Stimulated activated CD4-positive, alpha-beta T cell treated with anti-CD3 and anti-CD28 coated beads, Interleukin-15, amount 100 ng/mL, for 24 hours (primary cell): ENCODE results near the gene C15orf39.

Experiments used
- DNase-seq: peaks from one replicate; pipeline ENCODE4 v3.0.0-alpha.2; 2020

The C15orf39 gene

DNA sequence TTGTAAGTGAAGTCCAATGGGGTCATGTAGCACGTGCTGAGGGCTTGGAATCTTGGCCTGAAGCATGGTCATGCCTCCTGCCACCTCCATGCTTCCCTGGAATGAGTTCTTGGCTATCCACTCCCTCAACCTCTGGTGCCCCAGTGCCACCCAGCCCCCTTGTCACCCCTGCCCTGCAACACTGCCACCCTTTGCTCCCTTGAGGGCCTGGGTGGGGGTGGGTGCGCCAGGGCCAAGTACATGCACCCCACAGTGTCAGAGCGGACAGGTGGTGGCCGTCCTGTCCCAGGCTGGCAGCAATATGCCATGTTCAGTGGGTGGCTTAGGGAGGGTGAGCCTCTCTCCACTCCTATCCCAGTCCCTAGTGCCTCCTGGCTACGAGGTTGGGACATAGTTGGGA is 27.6 kb upstream of the C15orf39 start:
- DNase-seq, result no peak

DNA sequence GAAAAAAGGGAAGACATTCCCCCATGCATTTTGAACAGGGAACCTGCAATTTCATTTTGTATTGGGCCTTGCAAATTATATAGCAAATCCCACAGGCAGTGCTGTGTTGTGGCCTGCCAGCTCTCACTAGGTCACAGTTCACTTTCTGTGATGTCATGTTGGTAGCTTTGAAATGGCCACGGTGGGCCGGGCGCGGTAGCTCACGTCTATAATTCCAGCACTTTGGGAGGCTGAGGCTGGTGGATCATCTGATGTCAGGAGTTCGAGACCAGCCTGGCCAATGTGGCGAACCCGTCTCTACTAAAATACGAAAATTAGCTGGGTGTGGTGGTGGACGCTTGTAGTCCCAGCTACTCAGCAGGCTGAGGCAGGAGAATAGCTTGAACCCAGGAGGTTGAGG is 27.0 kb upstream of the C15orf39 start:
- no peak for DNase-seq

DNA sequence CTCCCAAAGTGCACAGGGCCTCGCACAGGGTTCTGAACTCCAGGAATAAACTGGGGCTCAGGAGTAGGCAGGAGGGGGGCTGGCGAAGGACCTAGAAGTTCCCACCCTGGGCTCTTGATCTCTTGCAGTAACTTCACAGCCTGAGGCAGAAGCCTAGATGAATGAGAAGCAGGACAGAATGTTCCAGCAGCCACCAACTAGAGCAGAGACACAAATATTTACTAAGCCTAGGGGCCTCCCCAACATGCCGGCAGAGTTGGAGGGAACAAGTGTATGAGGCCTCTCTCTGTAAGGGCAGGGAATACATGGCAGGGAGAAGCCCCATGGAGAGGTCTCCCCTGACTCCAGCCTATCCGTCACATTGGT is 25.3 kb upstream of the C15orf39 start:
- DNase-seq, result no peak

DNA sequence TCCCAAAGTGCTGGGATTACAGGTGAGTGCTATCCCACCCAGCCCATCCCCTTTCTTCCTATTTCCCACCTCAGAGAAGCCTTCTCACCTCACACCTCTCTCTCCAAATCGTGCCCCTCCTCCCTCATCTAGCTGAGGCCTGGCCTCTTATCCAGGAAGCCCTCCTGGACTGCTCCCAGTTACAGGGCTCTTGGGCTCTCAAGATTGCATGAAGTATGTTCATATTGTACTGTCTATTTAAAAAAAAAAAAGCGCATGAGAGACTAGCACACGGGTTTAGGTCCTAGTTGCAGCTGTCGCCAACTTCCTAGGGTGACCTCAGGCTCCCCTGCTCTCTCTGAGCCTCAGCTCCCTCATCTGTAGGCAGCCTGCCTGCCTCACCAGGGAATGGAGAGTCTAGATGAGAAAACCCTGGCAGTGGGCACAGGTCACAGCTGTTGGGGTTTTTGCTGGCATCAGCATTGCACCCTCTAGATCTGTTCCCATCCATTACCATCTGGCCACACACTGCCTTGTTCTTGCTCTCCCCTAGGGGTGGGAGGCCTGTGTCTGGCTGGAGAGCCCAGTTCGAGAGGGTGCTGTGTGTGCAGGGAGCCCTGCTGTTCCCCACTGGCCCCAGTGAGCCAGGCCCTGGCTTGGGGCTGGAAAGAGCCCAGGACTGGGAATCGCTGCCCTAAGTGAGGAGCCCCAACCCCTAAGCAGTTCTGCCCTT is 24.2 kb upstream of the C15orf39 start:
- no peak for DNase-seq

DNA sequence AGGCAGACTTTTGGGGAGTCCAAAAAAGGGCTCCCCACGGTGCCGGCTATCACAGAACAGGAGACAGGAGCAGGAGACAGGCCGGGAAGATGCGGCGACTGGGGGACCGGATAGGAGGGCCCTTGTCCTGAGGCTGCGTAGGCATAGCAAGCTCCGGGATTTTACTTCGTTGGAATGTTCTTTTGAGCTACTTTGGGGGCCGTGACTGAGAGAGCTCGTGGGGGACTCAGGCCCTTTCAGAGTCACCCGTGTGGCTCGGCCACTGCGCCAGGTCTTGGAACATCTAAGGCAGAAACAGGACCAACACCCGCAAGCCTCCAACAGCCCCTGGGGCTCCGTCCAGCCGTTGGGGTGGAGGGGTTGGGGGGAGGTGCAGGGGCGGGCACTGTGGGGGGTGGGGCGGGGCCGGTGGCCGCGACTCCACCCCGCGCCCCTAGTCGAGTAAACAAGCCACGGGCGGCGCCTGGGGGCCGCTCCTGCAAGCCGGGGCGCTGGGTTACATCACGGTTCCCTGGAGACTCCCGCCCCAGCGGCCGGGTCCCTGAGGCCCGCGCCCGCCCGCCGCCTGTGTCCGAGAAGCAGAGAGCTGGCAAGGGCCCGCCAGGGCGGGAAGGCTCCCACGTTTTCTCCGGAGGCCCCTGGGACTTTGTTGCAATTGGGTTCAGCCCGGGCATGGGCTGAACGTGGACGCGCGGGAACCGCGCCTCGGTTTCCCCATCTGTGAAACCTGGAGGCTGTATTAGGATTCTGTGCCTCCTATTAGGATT is 23.3 kb upstream of the C15orf39 start:
- DNase-seq, result peak; percentile 15

DNA sequence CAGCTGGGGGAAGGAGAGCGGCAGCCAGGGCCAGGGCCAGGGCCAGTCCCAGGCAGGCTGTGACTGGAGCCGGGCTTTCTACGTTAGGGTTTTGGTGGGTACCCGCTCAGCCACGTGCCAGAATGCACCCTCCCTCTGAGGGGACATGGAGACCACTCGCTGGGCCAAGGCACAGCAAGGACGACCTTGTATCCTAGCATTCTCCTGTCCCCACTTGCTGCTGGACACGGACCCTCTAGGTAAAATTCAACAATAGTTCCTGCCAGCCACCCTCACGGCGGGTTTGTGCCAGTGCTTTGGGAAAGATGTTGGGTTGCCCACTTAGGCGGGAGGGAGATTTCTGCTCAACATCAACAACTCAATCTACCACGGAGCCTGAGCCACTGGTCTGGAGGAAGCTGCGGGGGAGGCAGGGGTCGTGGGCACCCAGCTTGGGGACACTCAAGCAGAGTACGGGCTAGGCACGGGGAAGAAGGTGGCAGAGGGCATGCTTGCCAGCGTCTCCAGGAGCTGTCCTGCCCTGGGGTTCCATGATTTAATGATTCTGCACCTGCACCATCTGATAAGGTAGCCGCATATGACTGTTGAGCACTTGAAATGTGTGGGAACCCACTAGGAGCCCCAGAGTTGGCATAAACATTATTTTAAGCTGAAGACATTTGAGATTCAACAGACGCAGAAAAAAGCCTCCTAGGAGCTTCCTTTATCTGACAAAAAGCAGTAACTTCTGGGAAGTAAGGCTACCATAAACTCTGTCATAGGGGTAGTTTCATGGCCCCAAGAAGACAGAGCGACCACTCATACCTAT is 22.5 kb upstream of the C15orf39 start:
- no peak for DNase-seq

DNA sequence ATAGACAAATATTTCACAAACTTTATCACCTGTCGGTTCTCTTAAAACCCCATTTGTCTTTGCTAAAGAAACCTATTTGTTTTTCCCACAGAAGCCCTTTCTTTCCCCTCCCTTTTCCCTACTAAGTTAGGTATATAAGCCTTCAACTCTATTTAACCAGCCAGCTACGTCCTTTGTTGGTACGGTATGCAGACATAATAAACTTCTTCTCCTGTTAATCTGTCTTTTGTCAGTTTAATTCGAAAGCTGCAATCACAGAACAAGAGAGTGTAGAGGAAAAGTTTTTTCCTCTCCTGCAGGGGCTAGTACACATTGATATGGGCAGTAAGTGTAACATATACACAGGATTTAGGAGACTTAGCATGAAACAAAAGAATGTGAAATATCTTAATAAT is 21.9 kb upstream of the C15orf39 start:
- no peak for DNase-seq

DNA sequence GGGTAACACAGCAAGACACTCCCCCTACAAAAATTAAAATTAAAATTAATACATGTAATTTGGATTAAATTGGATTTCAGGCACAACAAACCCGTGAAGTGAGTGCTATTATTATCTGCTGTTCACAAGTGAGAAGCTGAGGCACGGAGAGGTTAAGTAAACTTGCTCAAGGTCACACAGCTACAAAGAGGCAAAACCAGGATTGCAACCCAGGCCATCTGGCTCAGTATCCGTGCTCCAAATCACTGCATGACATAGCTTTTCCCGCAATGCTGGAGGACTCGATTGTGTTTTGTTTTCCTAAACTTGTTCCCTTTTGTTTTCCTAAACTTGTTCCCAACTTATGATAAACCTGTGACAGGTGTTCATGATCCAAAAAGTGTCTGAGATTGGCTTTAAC is 19.9 kb upstream of the C15orf39 start:
- no peak for DNase-seq

DNA sequence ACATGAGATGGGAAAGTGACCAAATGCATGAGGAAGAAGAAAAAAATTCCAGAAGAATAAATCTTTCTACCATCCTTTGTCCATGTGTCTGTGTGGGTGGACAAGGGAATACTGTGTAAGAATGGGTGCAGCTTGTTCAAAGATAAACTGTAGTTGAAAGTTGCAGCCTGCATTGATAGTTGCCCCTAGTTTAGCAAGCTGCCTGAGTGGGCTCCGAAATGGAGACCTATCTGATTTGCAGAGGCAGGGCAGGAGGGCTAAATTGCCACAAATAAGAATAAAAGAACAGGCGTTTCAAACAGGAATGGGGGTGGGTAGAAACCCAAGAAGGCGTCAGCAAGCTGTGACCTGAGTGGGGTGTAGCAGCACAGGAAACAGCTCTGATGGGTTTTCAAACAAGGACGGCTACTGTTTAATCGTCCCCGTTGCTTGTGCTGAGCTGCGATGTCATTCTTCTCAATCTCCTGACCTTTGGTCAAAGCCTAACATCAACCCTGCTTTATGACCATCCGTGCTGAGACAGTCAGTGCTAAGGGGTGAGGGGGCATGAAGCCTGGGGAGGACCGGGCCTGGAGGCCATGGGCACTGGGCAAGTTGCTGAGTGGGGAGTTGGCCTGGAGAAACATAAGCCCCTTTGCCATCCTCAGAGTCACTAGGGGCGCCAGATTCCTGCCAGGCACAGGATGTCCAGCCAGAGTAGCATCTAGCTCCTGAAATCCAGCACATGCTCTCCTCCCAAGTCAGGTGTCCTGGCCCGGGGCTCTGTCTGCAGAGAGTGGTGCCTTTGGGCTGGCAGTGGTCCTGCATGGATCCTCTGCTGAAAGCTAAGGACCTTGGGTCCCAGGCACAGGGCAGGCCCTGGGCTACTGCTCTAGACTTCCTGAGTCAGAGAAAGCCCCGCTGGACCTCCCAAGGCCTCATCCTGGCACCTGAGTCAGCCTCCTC is 19.2 kb upstream of the C15orf39 start:
- DNase-seq, result no peak

DNA sequence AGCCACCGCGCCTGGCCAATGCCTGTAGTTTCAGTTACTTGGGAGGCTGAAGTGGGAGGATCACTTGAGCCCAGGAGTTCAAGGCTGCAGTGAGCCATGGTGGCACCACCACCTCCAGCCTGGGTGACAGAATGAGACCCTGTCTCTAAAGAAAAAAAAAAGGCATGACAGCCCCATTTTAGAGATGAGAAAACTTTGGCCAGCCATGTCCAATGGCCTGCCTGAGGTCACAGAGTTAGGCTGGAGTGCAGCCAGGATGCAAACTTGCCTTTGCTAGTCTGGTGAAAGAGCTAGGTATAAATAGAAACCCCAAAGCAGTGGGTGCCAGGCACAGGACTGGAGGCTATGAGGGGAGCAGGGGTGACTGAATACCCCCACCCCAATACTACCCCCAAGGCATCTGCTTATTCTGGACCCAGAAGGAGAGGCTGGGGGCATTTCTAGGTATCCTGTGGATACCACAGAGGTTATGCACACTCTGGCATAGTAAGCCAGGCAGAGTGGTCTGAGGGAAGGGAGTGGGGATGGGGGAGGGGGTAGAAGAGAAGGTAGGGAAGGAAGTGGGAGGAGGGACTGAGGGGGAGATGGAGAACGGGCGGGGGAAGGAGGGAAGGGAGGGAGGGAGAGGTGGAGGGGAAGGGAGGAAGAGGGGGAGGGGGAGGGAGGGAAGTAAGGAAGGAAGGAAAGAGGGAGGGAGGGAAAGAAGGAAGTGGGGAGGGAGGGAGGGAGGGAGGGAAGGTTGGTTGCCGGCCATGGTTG is 16.2 kb upstream of the C15orf39 start:
- no peak for DNase-seq

DNA sequence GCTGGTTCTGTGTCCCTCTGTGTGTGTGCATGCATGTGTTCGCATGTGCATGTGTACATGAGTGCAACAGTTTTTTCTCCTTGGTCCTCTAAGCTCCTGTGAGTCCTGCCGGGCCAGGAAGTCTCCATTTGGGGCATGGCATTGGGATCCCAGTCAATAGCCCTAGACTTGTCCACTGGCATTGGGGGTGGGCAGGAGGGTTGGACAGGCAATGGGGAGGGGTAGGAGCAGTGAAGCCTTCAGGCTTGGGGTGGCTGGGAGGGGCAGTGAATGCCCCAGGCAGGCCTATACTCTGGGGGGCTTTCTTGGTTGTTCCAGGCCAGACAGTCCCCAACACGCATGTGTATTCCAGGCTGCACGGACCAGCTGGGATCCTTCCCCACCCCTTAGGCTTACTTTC is 15.6 kb upstream of the C15orf39 start:
- no peak for DNase-seq

DNA sequence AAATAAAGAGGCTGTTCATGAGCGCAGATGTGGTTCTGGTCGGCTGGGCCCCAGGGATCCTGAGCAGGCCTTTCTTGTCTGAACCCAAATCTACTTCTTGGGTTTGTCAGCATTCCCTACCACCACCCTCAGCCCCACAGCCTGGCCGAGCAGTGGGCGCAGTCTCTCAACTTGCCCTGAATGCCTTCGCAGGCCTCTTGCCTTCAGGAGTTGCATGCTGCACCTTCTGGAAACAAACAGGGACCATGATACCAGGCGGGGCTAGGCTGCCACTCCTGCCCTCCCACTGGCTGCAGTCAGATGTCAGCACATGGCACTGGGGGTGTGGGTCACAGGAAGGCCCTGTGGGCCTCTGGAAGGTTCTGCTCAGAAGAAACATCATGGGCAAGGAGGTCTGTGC is 13.2 kb upstream of the C15orf39 start:
- no peak for DNase-seq

DNA sequence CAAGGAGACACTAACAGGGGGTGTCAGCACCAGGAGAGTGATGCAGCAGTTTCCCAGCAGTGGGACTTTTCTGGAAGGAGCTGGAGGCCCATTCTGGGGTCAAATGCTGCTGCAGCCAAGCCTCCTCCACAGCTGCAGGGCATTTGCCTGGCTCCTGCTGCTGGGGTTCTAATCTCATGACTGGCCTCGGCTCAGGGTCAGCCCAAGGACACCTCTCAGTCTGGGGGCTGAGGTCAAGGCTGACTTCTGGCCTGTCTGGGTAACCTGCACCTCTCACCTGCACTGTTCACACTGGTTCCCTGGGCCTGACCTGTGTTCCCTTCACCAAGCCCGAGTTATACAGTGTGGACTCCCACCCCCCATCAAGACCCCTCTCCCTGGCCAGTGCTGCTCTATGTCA is 10.4 kb upstream of the C15orf39 start:
- no peak for DNase-seq

DNA sequence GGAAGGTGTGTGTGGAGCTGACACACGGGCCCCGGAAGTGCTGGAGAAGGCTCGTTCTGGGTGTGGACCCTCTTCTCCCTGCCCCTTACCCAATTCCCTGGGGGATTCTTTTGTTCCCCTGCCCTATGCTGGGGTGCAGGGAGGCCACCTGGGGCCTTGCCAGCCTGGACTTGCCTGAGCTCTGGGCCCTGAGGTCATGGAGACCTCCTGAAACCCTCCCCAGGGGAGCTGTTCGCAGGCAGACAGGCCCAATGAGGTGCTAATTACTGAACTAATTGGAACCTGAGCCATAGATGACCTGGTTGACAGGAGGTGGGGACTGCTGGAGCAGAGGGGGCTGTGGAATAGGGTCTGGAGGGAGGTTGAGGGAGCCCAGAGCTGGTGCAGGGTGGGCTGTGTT is 9.4 kb upstream of the C15orf39 start:
- DNase-seq, result no peak

DNA sequence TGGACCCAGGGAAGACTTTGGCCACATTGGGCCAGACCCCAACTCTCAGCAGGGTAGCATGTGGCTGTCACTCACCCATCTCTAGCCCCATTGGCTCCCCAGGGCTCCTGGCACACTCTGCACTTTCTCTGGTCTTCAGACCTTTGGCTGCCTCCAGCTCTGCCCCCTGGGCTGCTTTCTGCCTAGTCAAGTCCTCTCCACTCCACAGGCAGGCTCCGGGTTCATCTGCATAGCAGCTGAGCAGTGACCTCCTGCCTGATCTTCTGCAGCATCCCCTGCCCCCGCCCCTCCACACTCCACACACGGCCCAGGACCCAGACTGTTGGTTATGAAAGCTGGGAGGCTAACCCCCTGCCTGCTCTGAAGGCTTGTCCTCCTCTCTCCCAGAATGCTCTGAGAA is 8.4 kb upstream of the C15orf39 start:
- no peak for DNase-seq

DNA sequence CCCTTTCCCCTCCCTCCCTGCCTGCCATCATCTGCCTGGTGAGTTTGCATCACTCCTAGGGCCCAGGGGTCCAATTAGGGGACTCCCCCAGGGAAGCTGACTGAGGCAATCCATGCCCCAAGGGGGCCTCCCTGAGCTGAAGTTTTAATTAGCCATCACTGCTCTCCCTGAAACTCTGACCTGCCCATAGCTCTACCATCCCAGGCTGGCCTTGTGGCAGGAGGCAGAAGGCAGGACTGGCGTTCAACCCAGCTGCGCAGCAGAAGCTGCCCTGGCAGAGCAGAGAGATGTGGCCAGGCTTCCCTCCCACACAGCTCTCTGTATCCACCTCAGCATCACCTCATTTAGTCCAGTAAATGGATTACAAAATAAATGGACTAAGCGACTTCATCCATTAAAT is 7.7 kb upstream of the C15orf39 start:
- no peak for DNase-seq

DNA sequence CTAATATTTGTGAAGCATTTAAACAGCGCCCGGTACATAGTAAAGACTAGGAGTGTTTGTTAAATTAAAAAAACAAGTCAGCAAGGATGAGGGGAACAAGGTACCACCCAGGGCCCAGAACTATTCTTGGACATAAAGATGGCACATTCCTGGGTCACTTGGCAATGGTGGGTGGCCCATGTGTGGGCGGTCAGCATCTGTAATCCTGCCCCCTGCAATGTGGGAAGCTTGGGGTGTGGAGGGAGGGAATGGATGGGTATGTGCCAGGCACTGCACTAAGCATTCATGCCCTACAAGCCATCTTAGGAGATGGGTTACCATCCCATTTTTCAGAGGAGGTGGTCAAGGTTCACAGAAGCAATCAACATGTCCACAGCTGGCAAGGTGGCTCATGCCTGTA is 7.3 kb upstream of the C15orf39 start:
- no peak for DNase-seq

DNA sequence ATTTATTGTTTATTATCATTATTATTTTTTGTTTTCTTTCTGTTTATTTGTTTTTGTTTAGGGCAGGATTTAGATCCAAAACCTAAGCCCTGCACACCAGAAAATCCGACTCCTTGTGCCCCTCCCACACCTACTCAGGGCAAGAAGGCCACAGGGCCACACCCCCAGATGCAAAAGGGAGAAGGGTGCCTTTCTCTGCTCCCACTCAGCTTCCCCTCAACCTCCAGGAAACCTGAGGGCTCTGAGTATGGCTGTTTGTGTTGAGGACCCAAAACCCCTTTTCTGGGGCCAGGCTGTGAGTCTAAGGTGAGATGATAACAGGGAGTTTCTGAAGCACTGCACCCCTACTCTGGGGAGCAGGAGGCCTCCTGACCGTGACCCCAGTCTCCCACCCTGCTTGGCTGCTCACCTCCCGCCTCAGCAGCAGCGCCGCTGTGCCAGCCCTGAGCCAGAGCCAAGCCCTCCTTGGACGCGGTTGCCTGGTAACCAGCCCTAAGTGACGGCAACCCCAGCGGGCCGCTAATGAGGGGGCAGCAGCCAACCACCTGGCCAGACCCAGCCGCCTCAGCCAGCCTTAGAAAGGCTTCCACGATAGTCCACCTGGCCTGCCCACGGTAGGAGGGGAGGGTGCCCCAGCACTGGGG is 6.4 kb upstream of the C15orf39 start:
- no peak for DNase-seq

DNA sequence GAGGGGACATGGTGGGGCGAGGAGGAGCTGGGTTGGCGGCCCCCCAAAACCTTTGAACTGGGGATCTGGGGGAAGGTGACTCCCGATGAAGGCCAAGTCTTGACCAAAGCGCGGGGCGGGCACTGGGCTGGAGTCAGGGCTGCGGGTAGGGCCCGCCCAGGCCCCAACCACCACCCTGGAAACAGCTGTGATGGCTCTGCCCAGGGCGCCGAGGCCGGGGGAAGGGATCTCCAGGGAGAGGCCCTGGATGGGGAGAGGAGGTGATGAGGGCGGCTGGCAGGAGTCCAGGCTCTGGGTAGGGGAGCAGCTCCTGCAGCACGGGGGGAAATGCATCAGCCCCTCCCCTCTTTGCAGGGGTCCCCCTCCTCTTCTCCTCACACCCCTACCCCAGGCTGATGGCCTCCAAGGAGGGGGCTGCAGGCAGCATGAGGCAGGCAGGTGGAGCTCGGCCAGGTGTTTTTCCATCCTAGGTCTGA is 5.9 kb upstream of the C15orf39 start:
- DNase-seq, result no peak

DNA sequence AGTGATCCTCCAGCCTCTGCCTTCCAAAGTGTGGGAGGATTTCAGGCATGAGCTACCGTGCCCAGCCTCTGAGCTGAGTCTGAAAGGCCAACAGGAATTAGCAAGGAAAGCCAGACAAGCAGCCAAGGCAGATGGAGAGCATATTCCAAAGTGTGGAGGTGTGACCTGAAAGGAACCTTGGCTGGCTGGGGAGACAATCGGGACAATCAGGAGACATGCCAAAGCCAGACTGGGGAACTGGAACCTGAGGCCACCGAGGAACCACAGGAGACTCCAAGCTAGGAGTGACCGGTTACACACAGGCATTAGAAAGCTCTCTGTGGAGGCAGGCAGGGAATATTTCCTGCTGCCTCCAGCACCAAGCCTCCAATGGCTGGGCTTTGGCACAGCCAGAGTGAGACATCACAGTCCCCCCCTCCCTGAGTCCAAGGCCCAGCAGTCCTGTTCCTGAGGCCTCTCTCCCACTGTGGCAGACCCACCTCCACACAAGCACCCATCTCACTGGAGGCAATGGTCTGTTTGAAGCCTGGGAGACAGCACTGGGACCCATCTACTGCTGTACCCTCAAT is 4.5 kb upstream of the C15orf39 start:
- no peak for DNase-seq
